Right ventricle myocardium inferior (tissue), 1 donor: ENCODE data around the gene LITAF. TPM values are rescaled to one million over a fixed set of nuclear protein-coding genes. Genes with fewer than 3 reads are reported as not detected.

Experiments used
- ATAC-seq: fragments of 200-7000 bp; cut with Tn5 transposase; one replicate; pipeline ENCODE4 v1.9.1; 2020; ENCODE audit warnings: mild to moderate bottlenecking, moderate library complexity
- DNase-seq: peaks from one replicate; pipeline ENCODE4 v3.0.0; 2021; ENCODE audit errors: missing footprints
- intact Hi-C: fragments of 100-400 bp; cut with DNase I; formaldehyde crosslinking; loops from one replicate; pipeline ENCODE4 v1.11.0; 2022
- total RNA-seq: library from RNA; stranded (reverse); fragmentation: NEBNext Ultra II Directional; extraction: Animal tissue kit (Norgen Biotek cat#: 25700); gene quantifications from one replicate; pipeline ENCODE4 v1.2.1, GENCODE V29; 2021
- donor health status: DM: no; HTN: yes; CAD: no; lungs with severe emphysema.

Gene LITAF
- total RNA-seq, 1 donor from 2014 or later, result 78.4 TPM

DNA sequence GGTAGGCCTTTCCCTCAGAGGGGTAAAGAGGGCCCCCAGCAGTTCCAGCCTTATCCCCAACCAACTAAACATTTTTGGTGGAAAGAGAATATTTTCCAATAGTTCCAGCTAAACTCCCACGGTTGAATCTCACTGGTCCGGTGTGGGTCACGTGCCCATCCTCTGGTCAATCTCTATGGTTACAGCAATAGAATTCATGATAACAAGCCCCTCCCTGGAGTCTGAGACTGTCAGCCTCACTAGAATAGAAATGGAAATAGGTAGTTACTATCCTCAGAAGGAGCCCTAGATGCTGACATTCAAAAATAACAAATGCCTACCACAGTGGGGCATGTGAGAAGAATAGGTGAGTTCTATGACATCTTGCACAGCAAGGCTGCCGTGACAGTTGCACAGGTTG, 37.5 kb upstream of the LITAF start:
- intact Hi-C loops, result no loop called here
- DNase-seq, result no peak

DNA sequence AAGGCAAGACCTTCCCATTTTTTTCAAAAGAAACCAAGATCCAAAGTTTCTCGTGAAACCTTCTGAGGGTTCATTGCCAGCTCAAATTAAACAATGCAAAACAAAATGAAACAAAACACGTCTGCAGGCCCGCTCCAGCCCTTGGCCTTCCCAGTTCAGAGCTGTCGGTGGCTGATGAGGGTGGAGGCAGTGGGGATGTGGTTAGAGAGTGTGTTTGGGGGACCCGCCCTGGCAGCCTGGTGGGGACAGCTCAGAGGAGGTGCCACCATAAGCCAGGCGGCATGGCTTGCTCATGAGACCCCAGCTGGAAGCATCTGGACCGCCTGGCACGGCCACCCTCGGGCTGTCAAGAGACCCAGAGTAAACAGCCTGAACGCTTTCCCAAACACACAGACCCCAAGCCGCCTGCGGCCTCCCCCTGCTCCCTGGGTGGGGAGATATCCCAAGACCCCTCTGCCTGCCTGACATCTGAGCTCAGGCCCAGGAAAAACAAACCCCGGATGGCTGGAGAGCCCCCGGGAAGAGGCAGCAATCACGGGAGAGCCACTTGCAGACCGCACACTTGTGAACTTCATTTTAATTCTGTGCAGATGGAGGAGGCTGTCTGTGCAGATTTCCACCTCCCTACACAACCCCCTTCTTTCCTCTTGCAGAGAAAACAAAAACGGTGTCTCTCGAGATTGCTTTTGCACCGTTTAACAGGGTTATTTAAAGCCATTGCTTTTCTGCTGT, 35.4 kb upstream of the LITAF start:
- DNase-seq (no peak), ATAC-seq (peak; percentile 40)
- intact Hi-C loops, result no loop called here

More for the DNA sequence above, 37.5 kb upstream of the LITAF start:
- ATAC-seq, result no peak

DNA sequence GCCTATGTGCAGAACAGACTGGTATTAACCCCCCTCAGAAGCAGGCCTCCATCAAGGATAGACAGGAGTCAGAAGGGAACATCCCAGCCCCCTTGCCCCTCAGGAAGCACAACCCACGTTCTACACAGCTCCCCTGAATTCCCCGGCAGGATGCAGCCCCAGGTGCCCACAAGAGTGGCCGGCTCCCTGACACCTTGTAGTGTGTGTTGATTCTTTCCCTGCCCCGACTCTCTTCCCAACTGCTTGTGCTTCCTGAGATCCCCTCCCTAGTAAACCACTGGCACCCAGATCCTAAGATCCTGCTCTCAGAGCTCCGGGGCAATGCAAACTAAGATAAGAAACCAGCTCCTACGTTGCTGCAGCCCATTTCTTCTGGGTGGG, 34.8 kb upstream of the LITAF start:
- ATAC-seq (no peak), DNase-seq (no peak)
- intact Hi-C loops, result no loop called here

DNA sequence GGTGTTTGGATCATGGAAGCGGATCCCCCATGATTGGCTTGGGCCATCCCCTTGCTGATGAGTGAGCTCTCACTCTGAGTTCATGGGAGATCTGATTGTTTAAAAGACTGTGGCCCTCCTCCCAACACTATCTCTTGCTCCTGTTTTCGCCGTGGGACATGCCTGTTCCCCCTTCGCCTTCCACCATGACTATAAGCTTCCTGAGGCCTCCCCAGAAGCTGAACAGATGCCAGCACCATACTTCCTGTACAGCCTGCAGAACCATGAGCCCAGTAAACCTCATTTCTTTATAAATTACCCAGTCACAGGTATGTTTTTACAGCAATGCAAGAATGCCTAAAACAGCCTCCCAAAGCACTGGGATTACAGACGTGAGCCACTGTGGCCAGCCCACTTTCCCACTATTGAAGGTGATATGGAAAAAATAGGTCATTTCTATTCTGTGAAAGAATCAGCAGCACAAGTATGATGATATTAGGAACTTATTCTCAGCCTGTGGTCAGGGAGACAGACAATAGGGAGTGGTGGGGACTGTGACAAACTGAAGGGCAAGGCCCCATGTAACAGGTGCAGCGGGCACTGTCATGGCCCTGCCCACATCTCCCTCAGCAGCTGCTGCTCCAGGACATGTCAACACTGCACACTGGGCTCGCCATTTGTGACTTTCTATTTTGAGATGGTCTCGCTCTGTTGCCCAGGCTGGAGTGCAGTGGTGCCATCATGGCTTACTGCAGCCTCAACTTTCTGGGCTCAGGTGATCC, 33.7 kb upstream of the LITAF start:
- DNase-seq, result no peak
- intact Hi-C loops, result no loop called here
- no peak for ATAC-seq

DNA sequence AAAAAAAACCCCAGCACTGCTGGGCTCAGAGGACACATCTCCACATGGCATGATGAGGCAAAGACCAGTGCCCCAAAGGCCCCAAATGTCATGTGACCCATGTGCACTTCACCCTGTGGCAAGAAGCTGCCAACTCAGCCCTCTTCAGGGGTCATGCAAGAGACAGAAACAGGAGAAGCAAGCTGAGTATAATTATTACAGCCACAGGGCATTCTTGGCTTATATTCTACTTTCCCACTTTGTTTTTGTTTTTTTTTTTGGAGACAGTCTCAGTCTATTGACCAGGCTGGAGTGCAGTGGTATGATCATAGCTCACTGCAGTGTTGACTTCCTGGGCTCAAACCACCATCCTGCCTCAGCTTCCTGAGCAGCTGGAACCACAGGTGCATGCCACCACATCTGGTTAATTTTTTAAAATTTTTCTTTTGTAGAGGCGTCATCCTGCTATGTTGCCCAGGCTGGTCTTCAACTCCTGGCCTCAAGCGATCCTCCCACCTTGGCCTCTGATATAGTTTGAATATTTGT, 32.7 kb upstream of the LITAF start:
- ATAC-seq, result no peak
- DNase-seq, result no peak

DNA sequence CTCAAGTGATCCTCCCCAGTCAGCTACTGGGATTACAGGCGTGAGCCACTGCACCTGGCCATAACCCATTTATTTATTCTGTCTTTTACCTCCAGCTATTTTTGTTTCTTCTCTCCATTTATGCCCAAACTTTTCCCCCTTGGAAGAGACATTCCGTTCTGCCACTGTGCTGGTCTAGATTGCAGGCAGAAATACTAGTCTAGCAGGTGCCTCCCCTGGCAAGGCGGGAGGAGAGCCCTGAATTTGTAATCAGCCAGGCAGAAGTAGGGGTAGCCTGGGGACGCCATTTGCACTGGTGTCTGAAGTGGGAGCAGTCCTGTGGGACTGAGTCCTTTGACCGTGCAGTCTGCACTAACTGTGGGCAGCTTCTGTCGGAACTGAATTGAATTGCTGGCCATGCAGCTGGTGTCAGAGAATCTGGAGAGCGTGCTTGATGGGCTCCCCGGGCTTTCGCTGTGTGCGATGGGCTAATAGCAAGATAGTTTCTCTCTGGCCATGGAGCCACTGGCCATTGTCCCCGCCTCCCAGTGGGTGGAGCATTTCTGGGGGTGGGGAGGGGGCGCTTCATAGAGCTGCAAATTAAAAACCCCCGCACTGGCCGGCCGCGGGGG, 31.5 kb upstream of the LITAF start:
- DNase-seq (no peak), ATAC-seq (no peak)
- intact Hi-C loops, result no loop called here

More for the DNA sequence above, 32.7 kb upstream of the LITAF start:
- intact Hi-C loops, result no loop called here

DNA sequence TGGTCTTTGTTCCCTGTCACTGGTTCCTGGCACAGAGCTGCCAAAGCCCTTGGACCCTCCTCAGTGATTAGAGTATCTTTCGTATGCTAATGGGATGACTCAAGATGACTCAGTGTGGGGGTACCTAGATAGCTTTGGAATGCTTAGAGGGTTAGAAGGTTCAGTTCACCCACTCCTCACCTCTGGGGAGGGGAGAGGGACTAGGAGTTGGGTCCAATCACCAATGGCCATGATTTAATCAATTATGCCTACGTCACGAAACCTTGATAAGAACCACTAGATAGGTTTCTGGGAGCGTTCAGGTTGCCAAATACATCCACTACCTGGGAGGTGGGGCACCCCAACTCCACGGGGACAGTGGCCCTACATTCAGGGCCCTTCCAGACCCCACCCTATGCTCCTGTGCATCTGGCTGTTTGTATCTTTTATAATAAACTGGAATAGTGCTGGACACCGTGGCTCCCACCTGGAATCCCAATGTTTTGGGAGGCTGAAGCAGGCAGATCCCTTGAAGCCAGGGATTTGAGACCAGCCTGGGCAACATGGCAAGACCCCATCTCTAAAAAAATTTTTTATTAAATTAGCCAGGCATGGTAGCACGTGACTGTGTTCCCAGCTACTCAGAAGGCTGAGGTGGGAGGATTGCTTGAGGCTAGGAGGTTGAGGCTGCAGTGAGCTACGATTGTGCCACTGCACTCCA, 29.2 kb upstream of the LITAF start:
- ATAC-seq, result no peak
- no peak for DNase-seq
- intact Hi-C loops, result no loop called here

DNA sequence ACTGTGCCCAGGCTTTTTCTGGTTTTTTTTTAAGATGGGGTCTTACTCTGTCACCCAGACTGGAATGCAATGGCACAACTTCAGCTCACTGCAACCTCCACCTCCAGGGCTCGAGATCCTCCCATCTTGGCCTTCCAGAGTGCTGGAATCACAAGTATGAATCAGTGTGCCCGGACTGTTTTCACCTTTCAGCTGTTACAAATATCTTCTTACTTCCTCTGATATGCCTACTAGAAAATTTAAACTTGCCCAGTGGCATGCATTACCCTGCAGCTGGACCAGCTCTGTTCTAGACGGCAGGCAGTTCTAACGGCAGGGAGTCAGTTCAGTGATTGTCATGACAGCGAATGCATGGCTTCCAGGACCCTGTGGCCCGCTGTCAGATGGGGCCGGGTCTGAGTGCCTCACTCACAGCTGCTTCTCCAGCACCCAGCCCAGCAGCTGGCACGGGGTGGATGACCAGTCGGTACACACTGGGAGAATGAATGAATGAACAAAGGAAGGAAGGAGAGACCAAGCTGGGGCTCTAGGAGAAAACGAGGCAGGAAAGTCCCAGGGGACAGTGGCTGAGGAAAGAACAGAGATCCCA, 28.0 kb upstream of the LITAF start:
- ATAC-seq (no peak), DNase-seq (no peak)
- intact Hi-C loops, result no loop called here

DNA sequence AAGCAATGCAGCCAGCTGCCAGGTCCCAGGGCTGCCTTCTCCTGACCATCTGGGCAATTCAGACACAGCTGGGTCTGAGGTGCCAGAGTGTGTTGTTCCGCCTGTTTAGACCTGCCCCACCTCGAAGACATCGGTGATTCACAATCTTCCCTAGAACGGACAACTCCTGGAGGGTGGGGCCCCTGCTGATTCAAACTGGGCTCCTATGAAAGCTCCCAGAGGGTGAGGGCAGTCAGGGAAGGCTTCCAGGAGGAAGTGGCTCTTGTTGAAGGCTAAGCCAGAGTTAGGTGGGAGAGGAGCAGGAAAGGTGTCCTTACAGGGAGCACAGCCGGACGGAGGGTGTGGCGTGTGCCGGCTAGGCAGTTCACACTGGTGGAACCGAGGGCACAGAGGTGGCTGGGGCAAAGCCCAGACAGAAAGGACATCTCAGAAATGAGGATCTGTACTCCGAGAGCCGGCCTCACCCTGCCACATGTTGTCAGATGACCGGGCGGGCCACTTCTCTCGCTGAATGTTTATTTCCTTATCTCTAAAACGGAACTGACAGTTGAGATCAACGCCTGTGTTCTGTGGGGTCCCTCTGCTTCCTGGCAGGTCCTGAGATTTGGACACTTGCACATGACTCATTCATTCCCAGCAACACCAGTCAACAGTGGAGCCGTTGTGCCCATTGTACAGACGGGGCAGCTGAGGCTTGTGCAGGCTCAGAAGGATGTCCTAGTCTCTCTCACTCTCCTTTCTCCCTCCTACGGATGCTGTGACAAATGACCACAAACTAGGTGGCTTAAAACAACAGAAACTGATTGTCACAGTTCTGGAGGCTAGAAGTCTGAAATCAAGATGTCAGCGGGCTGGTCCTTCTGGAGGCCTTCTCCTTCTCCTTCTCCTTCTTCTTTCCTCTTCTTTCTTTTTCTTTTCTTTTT, 26.9 kb upstream of the LITAF start:
- intact Hi-C loops, result no loop called here
- ATAC-seq, result peak; percentile 69
- DNase-seq, result peak; percentile 92

DNA sequence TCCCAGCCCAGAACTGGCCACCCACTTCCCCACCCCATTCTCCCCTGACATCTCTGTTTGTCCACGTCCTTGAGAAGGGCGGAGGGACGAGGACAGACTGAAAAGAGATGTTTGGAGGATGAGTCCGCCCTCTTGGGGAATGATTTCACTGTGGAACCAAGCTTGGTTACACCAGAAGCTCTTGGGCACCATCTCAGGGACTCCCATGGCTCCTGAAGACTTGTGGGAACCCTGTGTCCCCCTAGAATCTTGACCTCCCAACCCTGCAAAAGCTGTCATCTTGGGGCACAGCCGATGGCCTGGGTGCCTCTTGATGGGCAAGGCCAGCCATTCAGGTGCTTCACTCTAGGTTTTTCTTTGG, 25.9 kb upstream of the LITAF start:
- DNase-seq (no peak), ATAC-seq (no peak)
- intact Hi-C loops, result no loop called here

DNA sequence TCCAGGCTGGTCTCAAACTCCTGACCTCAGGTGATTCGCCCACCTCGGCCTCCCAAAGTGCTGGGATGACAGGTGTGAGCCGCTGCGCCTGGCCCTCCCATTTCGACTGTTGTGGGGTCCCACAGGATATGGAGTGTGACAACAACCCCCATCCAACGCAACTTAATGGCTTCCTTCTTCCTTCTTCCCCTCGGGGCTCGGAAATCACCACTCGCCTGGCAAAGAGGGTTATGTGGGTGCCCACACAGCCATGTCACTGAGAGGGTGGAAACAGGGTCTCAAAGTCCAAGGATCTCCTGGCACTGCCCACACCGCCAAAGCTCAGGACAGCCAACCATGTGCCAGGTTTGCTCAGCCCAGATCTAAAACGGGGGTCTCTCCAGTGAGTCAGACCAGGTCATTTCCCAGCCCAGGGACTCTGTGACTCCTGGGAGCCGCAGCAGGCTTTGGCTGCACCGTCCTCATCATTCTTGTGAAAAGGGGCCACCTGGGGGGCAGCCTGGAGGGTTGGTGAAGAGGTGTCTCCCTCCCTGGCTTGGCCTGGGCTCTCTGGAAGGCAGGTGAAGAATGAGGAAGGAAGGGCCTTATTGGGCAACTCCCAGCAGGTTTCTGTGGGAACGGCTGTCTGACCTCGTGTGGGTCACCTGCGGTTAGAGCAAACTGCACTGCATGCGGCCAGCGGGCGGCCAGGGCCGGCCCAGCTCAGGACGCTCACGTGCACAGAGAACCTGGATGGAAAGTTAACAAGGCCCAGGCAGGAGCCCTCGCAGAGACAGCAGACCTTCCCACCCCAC, 25.3 kb upstream of the LITAF start:
- DNase-seq (peak; percentile 88), ATAC-seq (no peak)
- intact Hi-C loops, result no loop called here

DNA sequence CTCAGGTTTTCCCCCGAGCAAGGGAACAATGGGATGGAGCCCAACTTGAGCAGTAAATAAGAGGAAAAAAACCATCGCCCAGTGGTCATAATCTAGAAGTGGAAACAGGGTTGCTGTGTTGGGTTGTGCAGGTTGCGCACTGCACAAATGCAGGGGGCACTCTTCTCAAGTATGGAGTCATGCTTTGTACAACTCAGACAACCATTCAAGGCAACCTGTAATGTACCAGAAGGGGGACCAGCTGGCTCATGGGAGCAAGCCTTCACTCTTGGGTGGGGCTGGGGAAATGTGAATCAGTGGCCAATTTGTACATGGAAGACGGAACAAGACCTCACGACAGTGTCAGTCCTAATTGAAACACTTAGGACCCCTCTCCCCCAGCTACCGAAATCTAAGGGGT, 23.9 kb upstream of the LITAF start:
- ATAC-seq (no peak), DNase-seq (no peak)
- intact Hi-C loops, result no loop called here

DNA sequence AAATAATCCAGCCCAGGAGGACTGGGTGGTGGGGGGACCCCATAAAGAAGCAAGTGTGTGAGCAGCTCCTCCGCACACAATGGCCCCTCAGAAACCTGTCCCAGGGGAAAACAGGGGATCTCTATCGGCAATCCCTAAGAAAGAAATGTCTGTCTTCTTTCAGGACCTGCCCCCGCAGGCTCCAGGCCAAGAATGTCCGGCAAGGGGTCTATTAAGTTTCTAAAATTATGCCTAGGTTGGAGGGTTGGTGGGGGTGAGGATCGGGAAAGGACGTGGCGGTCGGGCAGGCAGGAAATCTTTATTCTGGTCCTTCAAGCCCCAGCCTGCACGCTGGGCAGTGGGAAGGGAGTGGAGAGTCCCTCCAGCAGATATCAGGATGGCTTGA, 23.4 kb upstream of the LITAF start:
- intact Hi-C loops, result no loop called here
- no peak for ATAC-seq
- DNase-seq, result no peak

DNA sequence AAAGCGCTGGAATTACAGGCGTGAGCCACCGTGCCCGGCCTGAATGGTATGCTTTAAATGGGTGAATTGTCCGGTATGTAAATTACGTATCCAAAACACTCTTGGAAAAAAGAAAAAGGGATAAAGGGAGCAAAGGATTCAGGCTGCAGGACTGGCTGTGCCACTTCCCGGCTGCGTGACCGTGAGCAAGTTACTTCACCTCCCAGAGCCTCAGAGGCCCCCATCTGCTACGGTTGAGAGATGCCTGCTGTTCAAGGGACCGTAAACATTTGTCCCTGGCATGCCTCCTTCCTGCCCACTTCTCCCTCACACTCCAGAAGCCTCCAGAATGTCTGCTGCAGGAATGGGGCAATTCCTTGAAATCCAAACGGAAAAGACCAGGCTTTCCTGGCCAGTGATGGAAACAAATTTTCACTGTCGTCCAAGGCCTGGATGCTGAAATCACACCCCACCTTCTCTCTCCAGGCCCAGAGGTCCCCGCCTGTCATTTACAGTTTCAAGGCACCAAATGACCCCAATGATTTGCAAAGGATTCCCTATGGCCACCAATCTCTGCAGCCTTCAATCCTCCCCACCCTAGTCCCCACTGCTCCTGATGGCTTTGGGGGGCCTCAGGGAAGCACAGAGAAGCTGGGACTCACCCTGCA, 22.9 kb upstream of the LITAF start:
- no peak for ATAC-seq
- intact Hi-C loops, result no loop called here

DNA sequence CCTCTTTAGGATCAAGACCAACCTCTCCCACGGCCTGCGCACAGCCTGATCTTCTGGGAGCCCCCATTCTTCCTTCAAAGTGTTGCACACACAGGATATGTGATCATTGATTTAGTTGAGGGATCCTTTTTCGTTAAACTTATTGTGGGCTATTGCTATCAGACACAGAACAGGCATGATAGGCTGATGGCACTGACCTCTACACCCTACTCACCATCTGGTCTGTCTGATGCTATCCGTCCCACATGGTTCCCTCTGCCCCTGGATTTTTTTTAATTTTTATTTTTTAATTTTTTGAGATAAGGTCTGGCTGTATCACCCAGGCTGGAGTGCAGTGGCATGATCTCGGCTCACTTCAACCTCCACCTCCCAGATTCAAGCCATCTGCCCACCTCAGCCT, 19.2 kb upstream of the LITAF start:
- DNase-seq (no peak), ATAC-seq (no peak)
- intact Hi-C loops, result no loop called here

More for the DNA sequence above, 22.9 kb upstream of the LITAF start:
- DNase-seq, result no peak

DNA sequence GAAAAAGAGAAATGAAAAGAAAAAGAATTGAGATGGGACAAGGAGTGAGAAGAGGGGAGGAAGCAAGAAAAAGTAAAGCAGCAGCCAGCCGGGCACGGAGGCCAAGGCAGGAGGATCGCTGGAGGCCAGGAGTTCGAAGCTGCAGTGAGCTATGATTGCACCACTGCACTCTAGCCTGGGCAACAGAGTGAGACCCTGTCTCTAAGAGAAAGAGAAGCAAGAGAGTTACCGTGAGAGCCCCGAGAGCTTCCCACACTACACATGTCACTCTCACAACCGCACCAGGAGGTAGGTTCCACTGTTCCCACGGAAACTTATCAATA, 18.8 kb upstream of the LITAF start:
- DNase-seq (no peak), ATAC-seq (no peak)
- intact Hi-C loops, result no loop called here
